HCT116 (cell line): ENCODE results near the gene HACD3. TPM values are rescaled to one million over a fixed set of nuclear protein-coding genes. Genes with fewer than 3 reads are reported as not detected.

Source experiments
- ATAC-seq: fragments of 200-7000 bp; cut with Tn5 transposase; 2 replicates; pipeline ENCODE4 v1.9.1; 2020; ENCODE audit warnings: mild to moderate bottlenecking, moderate library complexity
- BruUV-seq: library from RNA; stranded (reverse); fragments of 400-500 nt; replicated peaks from 2 replicates; lab custom pipeline; 2021; lab: Mats Ljungman, UMichigan
- CTCF ChIA-PET: fragments of 300-600 bp; sonication (Branson Sonifier 250); formaldehyde crosslinking; loops from one replicate; lab custom pipeline; 2021; ENCODE audit warnings: antibody characterized with exemption; lab: Charles Lee
- POLR2A ChIA-PET: fragments of 300-600, 350-600 bp; sonication (Branson Sonifier 250); formaldehyde crosslinking; loops from one replicate; lab custom pipeline; 2021; ENCODE audit warnings: antibody characterized with exemption; lab: Charles Lee
- RAD21 ChIA-PET, 2 experiments: fragments of 300-600 bp; sonication (Branson Sonifier 250); formaldehyde crosslinking; loops; one replicate each; lab custom pipeline; 2023; ENCODE audit warnings: low total read pairs in 2 of 2; ENCODE audit not compliant: uncharacterized antibody in 2 of 2, unreplicated experiment in 2 of 2, low non-redundant PET in 1 of 2; lab: Charles Lee
- DNase-seq: peaks from one replicate; pipeline ENCODE4 v3.0.0-alpha.2; 2010; ENCODE audit warnings: low read depth, low spot score
- H2AFZ ChIP-seq: fragments of 200-600 bp; shearing (Covaris generic), sonication (generic); 2 replicates; pipeline ENCODE4 v1.6.1; 2017; ENCODE audit warnings: low read depth, mixed run types, mixed read lengths, antibody characterized with exemption, low read length; ENCODE audit not compliant: poor library complexity, severe bottlenecking
- H3K27ac ChIP-seq: 2 replicates; pipeline ENCODE4 v1.5.1; 2012; ENCODE audit warnings: low read depth, low read length
- H3K27me3 ChIP-seq: fragments of 200-600 bp; sonication (generic); 2 replicates; pipeline ENCODE4 v1.6.1; 2016; ENCODE audit warnings: mixed run types, low read length, mixed read lengths; ENCODE audit not compliant: insufficient read depth
- H3K36me3 ChIP-seq, 2 experiments: fragments of 200-500 bp in 1 of 2; fragments of 200-600 bp in 1 of 2; sonication (Bioruptor generic) in 1 of 2; sonication (generic) in 1 of 2; 2 replicates each; pipeline versions ENCODE4 v1.5.1 to v1.6.1; 2014 to 2016; ENCODE audit warnings: low read length in 2 of 2, inconsistent platforms in 1 of 2, mixed read lengths in 1 of 2, mixed run types in 1 of 2; ENCODE audit not compliant: insufficient read depth in 2 of 2, control insufficient read depth in 1 of 2
- H3K4me1 ChIP-seq, 2 experiments: fragments of 200-600 bp in 1 of 2; sonication (generic) in 1 of 2; 2 replicates each; pipeline versions ENCODE4 v1.5.1 to v1.6.1; 2012 to 2017; ENCODE audit warnings: low read length in 2 of 2, inconsistent platforms in 1 of 2, mild to moderate bottlenecking in 1 of 2, mixed read lengths in 1 of 2, mixed run types in 1 of 2, moderate library complexity in 1 of 2; ENCODE audit not compliant: insufficient read depth in 2 of 2, control insufficient read depth in 1 of 2
- H3K4me2 ChIP-seq: fragments of 200-600 bp; sonication (generic); 2 replicates; pipeline ENCODE4 v1.6.1; 2017; ENCODE audit warnings: mixed run types, low read length, mixed read lengths
- H3K4me3 ChIP-seq, 2 experiments: fragments of 200-600 bp in 1 of 2; sonication (generic) in 1 of 2; replicated peaks in 1 of 2; 2 replicates each; pipeline ENCODE4 v1.5.1; 2011 to 2016; ENCODE audit warnings: low read length in 2 of 2, control low read depth in 1 of 2, low read depth in 1 of 2, mild to moderate bottlenecking in 1 of 2, mixed read lengths in 1 of 2, mixed run types in 1 of 2
- H3K79me2 ChIP-seq: fragments of 200-600 bp; sonication (generic); 2 replicates; pipeline ENCODE4 v1.6.1; 2017; ENCODE audit warnings: mild to moderate bottlenecking, mixed run types, low read length, moderate library complexity, mixed read lengths; ENCODE audit not compliant: insufficient read depth
- H3K9ac ChIP-seq: fragments of 200-600 bp; sonication (generic); 2 replicates; pipeline ENCODE4 v1.6.1; 2016; ENCODE audit warnings: low read length, mixed read lengths
- H3K9me2 ChIP-seq: fragments of 200-600 bp; sonication (generic), shearing (Covaris generic); 2 replicates; pipeline ENCODE4 v1.6.1; 2017; ENCODE audit warnings: mixed run types, mild to moderate bottlenecking, moderate library complexity; ENCODE audit not compliant: insufficient read depth
- H3K9me3 ChIP-seq, 2 experiments: fragments of 200-500 bp in 1 of 2; fragments of 200-600 bp in 1 of 2; sonication (Bioruptor generic) in 1 of 2; sonication (generic) in 1 of 2; 2 replicates each; pipeline ENCODE4 v1.6.1; 2014 to 2017; ENCODE audit warnings: low read length in 2 of 2, mixed read lengths in 2 of 2, inconsistent platforms in 1 of 2, low read depth in 1 of 2, mild to moderate bottlenecking in 1 of 2, mixed run types in 1 of 2, moderate library complexity in 1 of 2; ENCODE audit not compliant: control insufficient read depth in 1 of 2, insufficient read depth in 1 of 2
- H4K20me1 ChIP-seq: fragments of 200-600 bp; sonication (generic), shearing (Covaris generic); 2 replicates; pipeline ENCODE4 v1.6.1; 2017; ENCODE audit warnings: mixed run types, mild to moderate bottlenecking, moderate library complexity; ENCODE audit not compliant: insufficient read depth
- ATF3 ChIP-seq: IDR thresholded peaks from 2 replicates; pipeline ENCODE4 v1.6.1; 2012
- CBX3 ChIP-seq: IDR thresholded peaks from 2 replicates; pipeline ENCODE4 v1.6.1; 2012; ENCODE audit warnings: low read depth
- CEBPB ChIP-seq: IDR thresholded peaks from 2 replicates; pipeline ENCODE4 v1.6.1; 2012; ENCODE audit warnings: low read depth
- CTCF ChIP-seq, 3 experiments: fragments of 200-600 bp in 1 of 3; sonication (generic) in 1 of 3; IDR thresholded peaks in 2 of 3; conservative IDR thresholded peaks in 1 of 3; 2 replicates each; pipeline ENCODE4 v1.5.1; 2012 to 2017; ENCODE audit warnings: low read depth in 2 of 3, low read length in 2 of 3, antibody characterized with exemption in 1 of 3, borderline replicate concordance in 1 of 3, control low read depth in 1 of 3, mild to moderate bottlenecking in 1 of 3, mixed read lengths in 1 of 3, mixed run types in 1 of 3, moderate library complexity in 1 of 3; ENCODE audit not compliant: insufficient read depth in 1 of 3
- ELF1 ChIP-seq: IDR thresholded peaks from 2 replicates; pipeline ENCODE4 v1.6.1; 2012; ENCODE audit warnings: low read depth, borderline replicate concordance
- EZH2phosphoT487 ChIP-seq: fragments of 200-600 bp; IDR thresholded peaks from 2 replicates; pipeline ENCODE4 v1.6.1; 2018; ENCODE audit warnings: antibody characterized with exemption, borderline replicate concordance
- JUND ChIP-seq: IDR thresholded peaks from 2 replicates; pipeline ENCODE4 v1.6.1; 2012
- POLR2A ChIP-seq: IDR thresholded peaks from 2 replicates; pipeline ENCODE4 v1.7.0; 2011; ENCODE audit warnings: borderline replicate concordance; ENCODE audit not compliant: insufficient read depth, insufficient read length; ENCODE audit errors: extremely low read depth
- POLR2AphosphoS5 ChIP-seq: IDR thresholded peaks from 2 replicates; pipeline ENCODE4 v1.6.1; 2011; ENCODE audit warnings: mild to moderate bottlenecking, low read depth, low read length, moderate library complexity
- RAD21 ChIP-seq: IDR thresholded peaks from 2 replicates; pipeline ENCODE4 v1.6.1; 2012; ENCODE audit warnings: low read depth, mild to moderate bottlenecking
- SIN3A ChIP-seq: IDR thresholded peaks from 2 replicates; pipeline ENCODE4 v1.6.1; 2012; ENCODE audit warnings: low read depth
- SP1 ChIP-seq: IDR thresholded peaks from 2 replicates; pipeline ENCODE4 v1.6.1; 2012; ENCODE audit warnings: low read depth
- SRF ChIP-seq: IDR thresholded peaks from 2 replicates; pipeline ENCODE4 v1.6.1; 2012; ENCODE audit warnings: low read depth
- TCF7L2 ChIP-seq: IDR thresholded peaks from 2 replicates; pipeline ENCODE4 v1.7.0; 2011; ENCODE audit warnings: borderline replicate concordance, inconsistent platforms; ENCODE audit not compliant: insufficient read depth, insufficient read length; ENCODE audit errors: extremely low read depth
- YY1 ChIP-seq: IDR thresholded peaks from 2 replicates; pipeline ENCODE4 v1.6.1; 2011; ENCODE audit warnings: low read length, low read depth, moderate library complexity, mild to moderate bottlenecking; ENCODE audit not compliant: insufficient replicate concordance; ENCODE audit errors: extremely low read depth
- ZBTB33 ChIP-seq: IDR thresholded peaks from 2 replicates; pipeline ENCODE4 v1.6.1; 2011; ENCODE audit warnings: mild to moderate bottlenecking, low read length, moderate library complexity; ENCODE audit not compliant: insufficient replicate concordance; ENCODE audit errors: extremely low read depth
- ZFX ChIP-seq: fragments of 450-650 bp; IDR thresholded peaks from 2 replicates; pipeline ENCODE4 v1.6.1; 2017
- intact Hi-C: fragments of 100-400 bp; cut with micrococcal nuclease; formaldehyde crosslinking; loops from 2 replicates; pipeline ENCODE4 v1.10.0; 2022
- total RNA-seq: library from RNA; stranded (reverse); gene quantifications from one replicate; pipeline ENCODE4 v1.2.1, GENCODE V29; 2021; ENCODE audit not compliant: unreplicated experiment

The HACD3 gene
- total RNA-seq, 1 experiment from 2014 or later = 57.5 TPM

- no peak overlapping the region for H2AFZ ChIP-seq
- H3K9me2 ChIP-seq = no peaks in the 10 kb centered on the region
- intact Hi-C loops = no loop called here
- H3K79me2 ChIP-seq = peaks cover 15% of the 10 kb centered on the region
- TF ChIP-seq RAD21 (no peak), ATF3 (no peak), ELF1 (no peak), JUND (no peak), CTCF (IDR thresholded peaks at IDR 0.05 in 2 of 3, conservative IDR thresholded peaks at IDR 0.05 in 1 of 3; ENCODE audit: borderline replicate concordance in 1 of 3, insufficient read depth in 1 of 3, low read depth in 2 of 3, low read length in 2 of 3) (no peak), YY1 (no peak), SRF (no peak), ZFX (no peak)
- DNase-seq = no peak
- no peak overlapping the region for H3K27ac ChIP-seq
- no peaks in the 10 kb centered on the region for H3K27me3 ChIP-seq
- no peak overlapping the region for H3K9ac ChIP-seq
- no TSS peak for BruUV-seq
- no peak overlapping the region for H3K4me2 ChIP-seq
- H3K36me3 ChIP-seq = peaks cover 18 to 21% of the 10 kb centered on the region in 2 experiments
- H3K4me3 ChIP-seq = no peak overlapping the region
- POLR2A ChIA-PET = no interaction called here
- CTCF ChIA-PET = no interaction called here
- no peaks in the 10 kb centered on the region for H4K20me1 ChIP-seq
- no peaks in the 10 kb centered on the region for H3K4me1 ChIP-seq
- ATAC-seq = no peak
- no peaks in the 10 kb centered on the region for H3K9me3 ChIP-seq
- RAD21 ChIA-PET = no interaction called here
Observed at GRCh38 chr15:65509321-65509720, 20.9 kb upstream of the HACD3 start.

- H2AFZ ChIP-seq = no peak overlapping the region
- H3K9me3 ChIP-seq = no peaks in the 10 kb centered on the region
- H3K9me2 ChIP-seq = no peaks in the 10 kb centered on the region
- H3K27ac ChIP-seq = no peak overlapping the region
- H3K9ac ChIP-seq = no peak overlapping the region
- H3K4me3 ChIP-seq = no peak overlapping the region
- ChIA-PET POLR2A (no interaction called here), CTCF (no interaction called here), RAD21 (no interaction called here)
- no peaks in the 10 kb centered on the region for H4K20me1 ChIP-seq
- intact Hi-C loops = no loop called here
- H3K36me3 ChIP-seq = peaks cover 12 to 15% of the 10 kb centered on the region in 2 experiments
- peaks cover 9 to 13% of the 10 kb centered on the region in 2 experiments; a peak in 3 of 4 replicates for H3K4me1 ChIP-seq
- DNase-seq (no peak), ATAC-seq (no peak)
- no peak overlapping the region for H3K4me2 ChIP-seq
- peaks cover 37% of the 10 kb centered on the region for H3K79me2 ChIP-seq
- no peaks in the 10 kb centered on the region for H3K27me3 ChIP-seq
- no TSS peak for BruUV-seq
- TF ChIP-seq CEBPB (no peak), ZFX (no peak), CBX3 (no peak), YY1 (no peak), POLR2AphosphoS5 (no peak), JUND (no peak), SIN3A (no peak), EZH2phosphoT487 (no peak), SRF (no peak), RAD21 (no peak), ZBTB33 (no peak), POLR2A (no peak), TCF7L2 (no peak), SP1 (no peak)
Observed at GRCh38 chr15:65512189-65512588, 18.1 kb upstream of the HACD3 start.
